Vagina (tissue), 2 donors: ENCODE measurements around the gene ALOXE3.

Experiments
- CTCF ChIP-seq, 3 experiments: fragments of 450-650 bp in 2 of 3; fragments of 200-600 bp in 1 of 3; sonication (generic) in 1 of 3; IDR thresholded peaks; one replicate each; pipeline ENCODE4 v1.5.1; 2017 to 2019; ENCODE audit warnings: antibody characterized with exemption in 3 of 3, mild to moderate bottlenecking in 2 of 3, moderate library complexity in 2 of 3
- POLR2A ChIP-seq, 2 donors: fragments of 450-650 bp; IDR thresholded peaks; one replicate each; pipeline ENCODE4 v1.6.1; 2017; ENCODE audit warnings: antibody characterized with exemption in 2 of 2, mild to moderate bottlenecking in 2 of 2, moderate library complexity in 2 of 2

- no peak for TF ChIP-seq POLR2A (IDR thresholded peaks at IDR 0.05)
- TF ChIP-seq CTCF (IDR thresholded peaks at IDR 0.05): no peak
These were observed 25.5 kb upstream of the ALOXE3 start for GRCh38 chr17:8143581-8144400.
